CD4-positive, alpha-beta T cell treated with Interleukin-15 for 4 hours (primary cell): ENCODE measurements around the gene TSPAN32.
"Not testable (repeated sequence)": the region's sequence is repeated elsewhere in the genome, so short reads cannot be mapped to it uniquely, and the experiment has no call there.

ENCODE experiments used
- DNase-seq: peaks from one replicate; pipeline ENCODE4 v3.0.0-alpha.2; 2020; ENCODE audit warnings: low spot score

TSPAN32 gene

DNA sequence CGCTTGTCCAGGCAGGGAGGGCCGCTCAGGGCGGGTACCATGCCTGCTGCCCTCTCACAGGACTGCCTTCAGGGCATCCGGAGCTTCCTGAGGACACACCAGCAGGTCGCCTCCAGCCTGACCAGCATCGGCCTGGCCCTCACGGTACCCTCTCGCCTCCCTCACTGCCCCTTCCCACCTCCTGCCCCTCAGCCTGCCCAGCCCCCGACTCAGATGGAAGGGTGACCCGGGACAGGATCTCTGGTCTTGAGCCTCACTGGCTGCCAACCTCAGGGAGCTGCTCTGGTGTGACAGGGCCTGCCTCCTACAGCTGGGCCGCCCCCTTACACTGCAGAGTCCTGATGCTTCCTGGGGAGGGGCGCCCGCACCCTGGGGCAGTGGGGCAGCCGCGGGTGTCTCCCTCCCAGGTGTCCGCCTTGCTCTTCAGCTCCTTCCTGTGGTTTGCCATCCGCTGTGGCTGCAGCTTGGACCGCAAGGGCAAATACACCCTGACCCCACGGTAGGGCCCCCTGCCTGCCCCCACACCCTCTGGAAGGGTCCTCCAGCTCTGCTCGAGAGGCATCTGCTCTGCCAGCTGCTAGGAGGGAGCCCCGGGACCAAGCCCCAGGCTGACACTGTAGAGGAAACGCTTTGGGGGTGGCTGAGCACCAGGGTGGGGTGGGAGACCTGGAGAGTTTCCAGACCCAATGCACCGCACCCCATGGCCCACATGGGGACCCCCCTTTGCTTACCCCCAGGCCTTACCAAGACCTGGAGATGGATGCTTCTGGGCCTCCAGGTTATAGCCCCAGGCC lies 14.6 kb downstream of the TSPAN32 start:
- no peak for DNase-seq

DNA sequence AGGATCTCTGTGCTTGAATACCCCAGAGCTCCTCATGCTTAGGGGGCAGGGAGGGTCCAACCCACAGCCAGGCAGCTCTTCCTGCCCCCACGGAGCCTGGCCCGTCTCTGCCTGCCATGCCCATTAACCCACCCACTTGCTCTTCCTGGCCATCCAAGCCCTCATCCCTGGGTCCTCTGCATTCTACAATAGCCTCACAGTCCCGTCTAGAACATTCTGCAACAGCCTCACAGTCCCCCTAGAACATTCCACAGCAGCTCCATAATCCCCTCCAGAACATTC lies 15.1 kb downstream of the TSPAN32 start:
- DNase-seq = no peak

DNA sequence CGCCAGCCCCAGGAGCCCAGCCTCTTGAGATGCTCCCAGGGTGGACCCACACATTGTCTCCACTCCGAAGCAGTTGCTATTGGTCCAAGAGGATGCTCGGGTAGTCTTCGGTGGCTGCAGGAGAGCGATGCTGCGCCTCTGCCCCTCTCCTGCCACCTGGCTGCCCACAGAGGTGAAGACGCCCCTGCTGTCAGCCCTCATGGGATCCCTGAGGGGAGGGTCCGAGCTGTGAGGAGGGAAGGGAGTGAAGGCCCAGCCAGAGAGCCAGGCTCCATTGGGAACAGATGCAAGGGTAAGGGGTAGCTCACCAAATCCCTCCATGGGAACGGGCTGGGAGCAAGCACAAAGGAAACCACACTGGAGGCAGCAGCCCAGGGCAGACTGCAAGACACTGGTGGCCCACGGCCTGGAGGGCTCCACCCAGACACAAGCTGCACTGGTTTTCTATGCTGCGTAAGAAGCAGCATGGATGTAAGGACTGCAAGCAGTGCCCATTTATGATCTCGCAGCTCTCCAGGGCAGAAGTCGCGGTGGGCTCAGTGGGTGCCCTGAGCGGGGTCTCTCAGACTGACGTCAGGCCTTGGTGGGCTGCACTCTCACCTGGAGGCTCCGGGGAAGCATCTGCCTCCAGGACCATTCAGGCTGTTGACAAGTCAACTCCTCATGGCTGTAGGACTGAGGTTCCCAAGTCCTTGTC lies 15.7 kb downstream of the TSPAN32 start:
- no peak for DNase-seq

DNA sequence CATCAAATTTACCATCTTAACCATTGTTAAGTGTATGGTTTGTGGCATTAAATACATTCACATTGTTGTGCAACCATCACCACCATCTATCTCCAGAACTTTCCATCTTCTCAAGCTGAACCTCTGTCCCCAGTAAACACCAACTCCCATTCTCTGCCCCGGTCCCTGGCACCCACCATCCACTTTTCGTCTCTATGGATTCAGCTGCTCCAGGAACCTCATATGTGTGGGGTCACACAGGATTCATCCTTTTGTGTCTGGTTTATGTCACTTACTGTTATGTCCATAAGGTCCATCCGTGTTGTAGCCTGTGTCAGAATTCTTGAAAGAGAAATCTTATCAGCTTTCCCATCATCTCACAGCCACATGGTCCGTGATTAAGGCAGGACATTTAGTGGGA lies 16.3 kb downstream of the TSPAN32 start:
- no peak for DNase-seq

DNA sequence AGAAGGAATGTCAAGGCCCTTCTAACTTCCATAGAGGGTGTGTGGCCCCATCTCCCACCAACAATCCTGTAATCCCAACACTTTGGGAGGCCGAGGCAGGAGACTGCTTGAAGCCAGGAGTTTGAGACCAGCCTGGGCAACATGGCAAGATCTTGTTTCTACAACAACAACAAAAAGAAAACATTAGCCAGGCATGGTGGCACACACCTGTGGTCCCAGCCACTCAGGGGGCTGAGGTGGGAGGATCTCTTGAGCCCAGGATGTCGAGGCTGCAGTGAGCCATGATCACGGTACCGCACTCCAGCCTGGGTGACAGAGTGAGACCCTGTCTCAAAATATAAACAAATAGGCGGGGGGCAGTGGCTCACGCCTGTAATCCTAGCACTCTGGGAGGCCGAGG lies 16.9 kb downstream of the TSPAN32 start:
- no peak for DNase-seq

DNA sequence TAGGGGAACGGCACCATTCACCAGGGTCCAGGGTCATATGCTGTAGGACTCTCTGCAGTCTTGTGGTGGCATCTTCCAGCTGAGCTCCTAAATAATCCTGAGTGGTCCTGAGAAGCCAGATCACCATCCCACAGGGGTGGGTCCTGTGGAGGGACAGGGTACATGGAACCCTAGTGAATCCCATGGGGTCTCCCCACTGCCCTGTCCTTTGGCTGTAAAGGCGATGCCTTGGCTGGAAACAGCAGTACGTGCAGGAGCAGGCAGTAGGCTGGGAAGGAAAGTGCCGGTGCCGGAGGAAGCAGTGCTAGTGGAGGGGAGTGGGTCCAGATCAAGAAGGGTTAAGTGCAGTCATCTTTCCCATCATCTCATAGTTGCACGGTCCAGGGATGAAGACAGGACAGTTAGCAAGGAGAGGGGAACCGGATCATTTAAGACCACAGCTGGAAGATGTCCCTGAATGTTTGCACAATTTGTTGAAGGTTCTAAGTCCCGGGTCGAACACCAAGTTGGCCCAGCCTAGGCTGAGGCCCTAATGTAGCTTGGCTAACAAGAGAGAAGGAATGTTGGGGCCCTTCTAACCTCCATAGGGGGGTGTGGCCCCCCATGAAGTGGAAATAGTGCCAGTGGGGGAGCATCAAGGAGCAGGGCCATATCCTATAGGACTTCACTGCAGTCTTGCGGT lies 18.1 kb downstream of the TSPAN32 start:
- no peak for DNase-seq

DNA sequence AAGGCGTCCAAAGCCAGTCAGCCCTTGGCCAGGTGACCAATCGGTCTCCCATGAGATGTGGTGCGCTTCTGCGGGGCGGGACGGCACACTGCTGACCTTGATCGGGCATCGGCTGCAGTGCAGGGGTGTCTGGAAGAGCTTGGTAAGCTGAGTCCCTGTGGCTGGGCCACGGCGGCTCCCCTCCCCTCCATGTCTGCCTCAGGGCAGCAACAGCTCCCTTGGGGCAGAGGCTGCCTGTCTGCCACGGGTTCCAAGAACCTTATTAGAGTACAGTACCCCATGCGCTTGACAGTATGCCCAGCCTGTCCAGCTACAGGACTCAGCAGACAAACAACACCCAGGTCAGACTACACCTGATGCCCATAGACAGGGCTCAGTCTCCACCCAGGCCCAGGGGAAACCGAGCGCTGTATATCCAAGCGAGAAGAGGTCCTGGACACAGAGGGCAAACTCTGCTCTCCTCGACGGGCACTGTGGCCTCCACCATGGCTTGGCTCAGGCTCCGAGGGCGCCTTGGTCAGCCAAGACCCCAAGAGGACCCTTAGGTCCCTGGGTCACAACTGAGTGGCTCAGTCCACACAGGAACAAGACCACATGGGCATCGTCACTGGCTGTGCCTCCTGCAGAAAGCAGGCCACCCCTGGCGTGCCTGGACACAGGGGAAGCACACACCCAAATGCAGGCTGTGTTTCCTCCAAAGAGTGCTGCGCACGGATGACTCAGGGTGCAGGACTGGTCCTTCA lies 18.9 kb downstream of the TSPAN32 start:
- DNase-seq = no peak

DNA sequence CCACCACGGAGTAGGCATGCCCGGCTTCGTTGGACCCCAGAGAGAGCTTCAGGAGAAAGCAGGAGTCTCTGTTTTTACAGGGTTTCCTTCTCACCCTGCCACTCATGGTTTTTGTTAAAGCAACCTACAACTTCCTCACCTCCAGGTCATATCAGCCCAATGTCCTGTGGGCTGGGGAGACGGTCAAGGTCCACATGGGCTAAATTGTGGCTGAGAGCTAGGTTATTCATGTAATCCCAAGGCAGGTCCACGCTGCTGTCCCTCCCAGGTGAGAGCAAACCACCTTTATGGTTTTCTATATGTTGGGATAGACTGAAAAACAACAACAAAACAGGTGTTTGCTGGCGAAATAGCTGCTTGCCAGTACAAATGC lies 19.5 kb downstream of the TSPAN32 start:
- no peak for DNase-seq

DNA sequence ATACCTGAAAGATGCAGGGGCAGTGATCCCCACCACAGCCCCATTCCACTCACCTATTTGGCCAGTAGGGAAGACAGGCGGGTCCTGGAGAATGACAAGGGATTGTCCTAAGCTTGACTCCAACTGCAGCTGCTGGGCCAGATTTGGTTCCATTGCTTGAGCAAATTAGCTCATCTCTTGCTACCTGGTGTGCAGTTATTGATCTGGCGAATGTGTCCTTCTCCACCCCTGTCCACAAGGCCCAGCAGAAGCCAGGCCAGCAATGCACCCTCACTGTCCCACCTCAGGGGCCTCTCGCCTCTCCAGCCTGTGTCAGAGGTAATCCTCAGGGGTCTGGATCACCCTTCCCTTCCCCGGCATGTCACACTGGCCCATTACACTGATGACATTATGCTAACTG lies 23.3 kb downstream of the TSPAN32 start:
- DNase-seq = no peak

DNA sequence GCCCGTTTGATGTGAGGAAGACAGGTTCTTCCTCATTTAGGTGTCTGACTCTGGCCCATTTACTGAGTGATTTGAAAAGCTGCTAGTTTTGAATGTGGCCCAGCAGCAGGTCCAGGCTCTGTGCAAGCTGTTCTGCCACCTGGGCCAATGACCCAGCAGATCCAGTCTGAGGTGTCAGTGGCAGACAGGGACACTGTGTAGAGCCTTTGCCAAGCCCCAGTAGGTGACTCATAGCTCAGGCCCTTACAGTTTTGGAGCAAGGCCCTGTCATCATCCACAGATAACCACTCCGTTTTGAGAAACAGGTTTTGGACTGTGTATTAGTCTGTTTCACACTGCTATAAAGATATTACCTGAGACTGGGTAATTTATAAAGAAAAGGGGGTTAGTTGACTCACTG lies 23.9 kb downstream of the TSPAN32 start:
- no peak for DNase-seq

DNA sequence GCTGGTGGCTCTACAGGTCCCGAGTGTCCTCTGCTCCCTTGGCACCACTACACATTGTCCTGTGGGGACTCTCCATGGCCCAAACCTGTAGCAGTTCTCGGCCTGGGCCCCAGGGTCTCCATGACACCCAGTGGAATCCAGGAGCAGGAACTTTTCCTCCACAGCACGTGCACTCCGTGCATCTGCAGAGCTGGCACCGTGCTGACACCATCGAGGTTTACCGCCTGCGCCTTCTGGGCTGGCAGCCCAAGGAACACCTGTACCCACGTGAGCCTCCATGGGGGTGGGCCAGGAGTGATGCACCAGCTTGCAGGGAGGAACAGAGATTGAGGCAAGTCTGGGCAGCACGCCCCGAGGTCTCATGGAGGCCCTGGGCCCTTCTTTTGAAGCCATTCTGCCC lies 25.2 kb downstream of the TSPAN32 start:
- DNase-seq = no peak

DNA sequence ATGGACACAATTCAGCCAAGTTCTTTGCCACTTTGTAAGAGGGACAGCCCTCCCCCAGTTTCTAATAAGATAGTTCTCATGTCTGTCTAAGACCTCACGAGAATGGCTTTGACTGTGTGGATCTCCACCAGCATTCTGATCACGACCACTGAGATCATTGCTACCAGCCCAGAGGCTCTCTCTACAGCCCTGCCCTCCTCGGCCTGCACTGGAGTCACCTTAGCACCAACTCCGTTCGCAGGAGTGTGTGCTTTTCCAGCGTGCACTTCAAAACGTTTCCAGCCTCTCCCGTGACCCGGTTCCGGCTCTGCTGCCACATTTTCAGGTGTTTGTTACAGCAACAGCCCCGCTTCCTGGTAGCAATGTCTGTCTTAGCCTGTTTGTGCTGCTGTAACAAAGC lies 26.2 kb downstream of the TSPAN32 start:
- DNase-seq = no peak

DNA sequence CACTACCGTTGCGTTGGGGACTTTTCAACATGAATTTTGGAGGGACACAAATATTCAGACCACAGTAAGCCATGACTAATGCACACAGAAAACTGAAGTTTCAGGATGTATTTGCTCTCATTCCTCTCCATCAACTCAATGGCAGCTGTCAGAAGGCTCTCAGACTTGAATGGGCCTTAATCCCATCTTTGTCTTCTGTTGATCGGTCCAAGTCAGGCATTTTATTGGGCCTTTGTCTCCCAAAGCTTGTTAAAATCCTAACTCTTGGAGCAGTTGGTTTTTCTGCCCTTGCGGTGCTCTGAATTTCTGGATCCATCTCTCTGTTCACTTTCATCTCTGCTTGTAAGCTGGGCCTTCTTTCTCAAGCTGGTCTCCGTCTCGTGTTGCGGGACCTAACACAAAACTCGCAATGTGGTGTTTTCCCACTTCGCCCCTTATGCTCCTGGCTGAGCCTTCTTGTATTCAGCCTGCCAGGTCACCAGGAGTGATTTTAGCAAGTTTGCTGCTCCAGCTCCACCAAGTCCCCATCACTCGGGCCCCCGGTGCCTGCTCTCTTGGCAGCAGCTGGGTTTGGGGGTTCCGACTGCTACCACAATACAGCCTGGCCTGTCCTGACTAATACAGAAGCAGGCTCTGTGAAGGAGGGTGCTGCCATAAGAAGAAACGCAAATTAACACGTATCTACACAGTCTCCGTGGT lies 27.0 kb downstream of the TSPAN32 start:
- no peak for DNase-seq

DNA sequence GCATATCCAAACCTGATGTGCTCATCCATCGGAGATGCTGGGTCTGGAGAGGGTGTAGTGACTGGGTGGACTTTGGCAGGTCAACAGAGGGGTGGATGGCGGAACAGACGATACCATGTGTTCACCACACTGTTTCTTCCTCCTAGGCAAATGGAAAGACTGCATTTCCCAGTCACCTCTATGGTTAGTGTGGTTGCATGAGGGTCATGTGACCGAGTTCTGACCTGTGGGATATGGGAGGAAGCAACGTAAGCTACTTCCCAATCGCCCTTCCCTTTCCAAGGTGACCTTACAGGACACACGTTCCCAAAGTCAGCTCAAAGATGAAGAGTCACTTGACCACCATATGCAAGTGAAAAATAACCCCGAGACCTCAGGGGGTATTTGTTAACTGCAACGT lies 27.7 kb downstream of the TSPAN32 start:
- DNase-seq = no peak

DNA sequence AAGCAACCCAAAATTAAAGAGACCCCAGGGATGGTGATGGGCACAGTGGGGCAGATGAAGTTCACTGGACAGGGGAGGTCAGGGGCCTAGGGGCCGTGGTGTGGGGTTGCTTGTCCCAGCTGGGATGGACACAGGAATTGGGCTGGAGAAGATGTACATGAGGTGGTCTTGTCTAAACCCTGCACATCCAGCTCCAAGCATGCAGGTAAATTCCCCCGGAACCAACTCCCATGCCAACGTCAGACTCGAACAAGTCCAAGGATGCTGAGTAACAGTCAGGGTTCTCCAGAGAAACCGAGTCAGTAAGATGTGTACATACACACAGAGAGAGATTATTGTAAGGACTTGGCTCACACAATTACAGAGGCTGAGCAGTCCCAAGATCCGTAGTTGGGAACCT lies 28.9 kb downstream of the TSPAN32 start:
- no peak for DNase-seq

DNA sequence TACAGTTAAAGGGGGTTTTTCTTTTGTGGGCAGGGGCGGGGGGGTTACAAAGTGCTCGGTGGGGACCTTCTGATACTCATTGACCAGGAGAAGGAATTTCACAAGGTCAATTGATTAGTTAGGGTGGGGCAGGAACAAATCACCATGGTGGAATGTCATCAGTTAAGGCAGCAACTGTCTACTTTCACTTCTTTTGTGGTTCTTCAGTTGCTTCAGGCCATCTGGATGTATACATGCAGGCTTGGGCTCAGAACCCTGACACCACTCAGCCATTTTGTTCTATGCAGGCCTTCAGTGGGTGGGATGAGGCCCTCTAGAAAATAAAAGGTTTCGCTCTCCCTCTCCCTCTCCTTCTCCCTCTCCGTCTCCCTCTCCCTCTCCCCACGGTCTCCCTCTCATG lies 29.6 kb downstream of the TSPAN32 start:
- no peak for DNase-seq

DNA sequence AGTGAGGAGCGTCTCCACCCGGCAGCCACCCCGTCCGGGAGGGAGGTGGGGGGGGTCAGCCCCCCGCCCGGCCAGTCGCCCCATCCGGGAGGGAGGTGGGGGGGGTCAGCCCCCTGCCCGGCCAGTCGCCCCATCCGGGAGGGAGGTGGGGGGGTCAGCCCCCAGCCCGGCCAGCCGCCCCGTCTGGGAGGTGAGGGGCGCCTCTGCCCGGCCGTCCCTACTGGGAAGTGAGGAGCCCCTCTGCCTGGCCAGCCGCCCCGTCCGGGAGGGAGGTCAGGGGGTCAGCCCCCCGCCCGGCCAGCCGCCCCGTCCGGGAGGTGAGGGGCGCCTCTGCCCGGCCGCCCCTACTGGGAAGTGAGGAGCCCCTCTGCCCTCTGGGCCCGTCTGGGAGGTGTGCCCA lies 30.8 kb downstream of the TSPAN32 start:
- DNase-seq = not testable (repeated sequence)

DNA sequence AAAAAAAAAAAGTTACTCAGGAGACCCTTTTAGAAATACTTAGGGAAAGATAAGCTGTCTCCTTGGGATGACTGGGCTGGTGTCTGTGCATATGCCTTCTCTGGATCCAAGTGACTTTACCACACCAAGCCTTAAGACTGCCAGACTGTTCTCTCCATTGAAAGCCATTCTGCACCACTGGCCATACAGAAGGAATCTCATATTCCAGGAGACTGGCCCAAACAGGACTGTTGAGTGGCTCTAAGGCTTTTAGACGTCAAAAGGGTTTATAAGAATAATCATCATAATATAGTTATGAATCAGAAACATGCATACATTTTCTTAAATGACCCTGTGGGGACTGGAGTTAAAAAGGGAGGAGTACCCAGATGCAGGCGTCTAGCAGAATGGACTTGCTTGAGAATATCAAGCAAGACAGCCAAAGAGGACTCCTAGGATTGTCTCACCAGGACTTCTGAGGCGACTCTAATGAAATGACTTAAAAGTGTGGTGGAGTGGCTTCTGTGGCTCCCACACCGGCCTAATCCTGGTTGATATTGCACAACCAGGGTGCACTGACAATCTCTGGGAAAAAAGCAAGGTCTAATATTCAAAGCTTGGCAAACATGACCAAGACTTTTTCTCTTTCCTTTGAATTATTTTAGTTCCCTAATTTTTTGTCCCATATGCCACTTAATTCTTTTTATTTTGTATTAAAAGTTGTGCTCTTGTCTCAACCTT lies 31.8 kb downstream of the TSPAN32 start:
- DNase-seq = not testable (repeated sequence)

DNA sequence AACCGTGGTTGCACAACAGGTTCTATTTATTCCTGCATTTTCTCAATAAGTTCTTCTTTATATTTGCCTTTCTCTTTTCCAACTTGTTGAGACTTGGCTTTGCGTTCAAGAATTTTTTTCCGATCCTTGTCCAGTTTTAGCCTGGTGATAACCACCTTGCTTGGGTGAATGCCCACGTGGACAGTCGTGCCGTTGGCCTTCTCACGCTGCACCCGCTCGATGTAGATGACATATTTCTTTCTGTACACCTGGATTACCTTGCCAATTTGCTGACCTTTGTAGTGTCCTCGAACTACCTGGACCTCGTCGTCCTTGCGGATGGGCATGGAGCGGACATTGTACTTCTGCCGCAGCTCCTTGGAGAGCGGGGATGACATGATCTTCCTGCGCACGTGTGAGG lies 33.5 kb downstream of the TSPAN32 start:
- not testable (repeated sequence) for DNase-seq

DNA sequence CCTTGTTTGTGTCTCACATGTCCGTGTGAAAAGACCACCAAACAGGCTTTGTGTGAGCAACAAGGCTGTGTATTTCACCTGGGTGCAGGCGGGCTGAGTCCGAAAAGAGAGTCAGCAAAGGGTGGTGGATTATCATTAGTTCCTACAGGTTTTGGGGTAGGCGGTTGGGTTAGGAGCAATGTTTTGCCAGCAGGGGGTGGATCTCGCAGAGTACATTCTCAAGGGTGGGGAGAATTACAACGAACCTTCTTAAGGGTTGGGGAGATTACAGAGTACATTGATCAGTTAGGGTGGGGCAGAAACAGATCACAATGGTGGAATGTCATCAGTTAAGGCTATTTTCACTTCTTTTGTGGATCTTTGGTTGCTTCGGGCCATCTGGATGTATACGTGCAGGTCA lies 36.9 kb downstream of the TSPAN32 start:
- not testable (repeated sequence) for DNase-seq

DNA sequence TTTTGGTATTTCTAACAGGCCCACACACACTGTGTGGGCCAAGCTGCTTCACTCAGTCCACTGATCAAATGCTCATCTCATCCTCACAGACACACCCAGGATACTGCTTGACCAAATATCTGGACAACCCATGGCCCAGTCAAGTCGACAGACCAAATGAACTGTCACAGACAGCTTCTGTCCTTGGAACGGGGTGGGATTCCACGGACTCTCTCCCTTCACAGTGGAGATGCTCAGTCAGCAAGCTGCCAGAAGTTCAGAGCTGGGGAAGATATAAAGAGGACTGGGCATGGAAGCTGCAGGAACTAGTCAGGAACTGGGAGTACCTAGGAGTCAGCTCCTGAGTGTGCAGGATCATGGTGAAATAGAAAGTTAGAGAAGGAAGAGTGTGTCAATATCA lies 40.7 kb downstream of the TSPAN32 start:
- no peak for DNase-seq

DNA sequence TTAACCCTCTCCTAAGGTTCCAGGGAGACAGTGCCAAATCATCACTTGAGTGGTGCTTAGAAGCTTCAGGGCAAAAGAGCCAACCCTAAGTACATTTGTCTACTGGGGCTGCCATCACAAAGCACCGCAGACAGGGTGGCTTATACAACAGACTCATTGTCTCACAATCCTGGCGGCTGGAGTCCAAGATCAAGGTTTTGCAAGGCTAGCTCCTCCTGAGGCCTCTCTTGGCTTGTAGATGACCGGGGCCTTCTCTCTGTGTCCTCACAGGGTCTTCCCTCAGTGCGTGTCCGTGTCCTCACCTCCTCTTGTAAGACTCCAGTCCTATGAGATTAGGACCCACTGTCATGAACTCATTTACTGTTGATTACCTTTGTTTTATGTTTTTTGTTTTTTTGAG lies 41.2 kb downstream of the TSPAN32 start:
- no peak for DNase-seq
